Inferior parietal cortex (tissue), 1 donor: ENCODE measurements around the gene JAK3.
"Not testable (repeated sequence)": the region's sequence is repeated elsewhere in the genome, so short reads cannot be mapped to it uniquely, and the experiment has no call there.

Source experiments
- DNase-seq: peaks from one replicate; pipeline ENCODE4 v3.0.0-alpha.2; 2016; ENCODE audit errors: extremely low spot score

JAK3 gene

GRCh38 chr19:17847538-17848366 lies at the start of gene JAK3:
TSS of gene JAK3 (minus strand) at chr19:17847982. CDS start at chr19:17844417, 3,565 bp downstream.
- DNase-seq, result no peak

- DNase-seq, result no peak
Observed at GRCh38 chr19:17893766-17894165, 46.0 kb upstream of the JAK3 start.

GRCh38 chr19:17889609-17890214 lies 41.9 kb upstream of the JAK3 start:
- DNase-seq, result no peak

- DNase-seq, result no peak
Observed at GRCh38 chr19:17888260-17888659, 40.5 kb upstream of the JAK3 start.

- DNase-seq, result not testable (repeated sequence)
Observed at GRCh38 chr19:17887221-17887620, 39.4 kb upstream of the JAK3 start.

- no peak for DNase-seq
Observed at GRCh38 chr19:17886515-17886914, 38.7 kb upstream of the JAK3 start.

GRCh38 chr19:17883627-17884410 lies 36.0 kb upstream of the JAK3 start:
- DNase-seq, result no peak

- no peak for DNase-seq
Observed at GRCh38 chr19:17881701-17882100, 33.9 kb upstream of the JAK3 start.

GRCh38 chr19:17879466-17879865 lies 31.7 kb upstream of the JAK3 start:
- DNase-seq, result no peak

- no peak for DNase-seq
Observed at GRCh38 chr19:17877696-17878095, 29.9 kb upstream of the JAK3 start.

GRCh38 chr19:17874758-17875135 lies 27.0 kb upstream of the JAK3 start:
- DNase-seq, result no peak

- no peak for DNase-seq
Observed at GRCh38 chr19:17873786-17874757, 26.3 kb upstream of the JAK3 start.

- DNase-seq, result no peak
Observed at GRCh38 chr19:17872251-17873001, 24.6 kb upstream of the JAK3 start.

GRCh38 chr19:17871878-17872250 lies 24.1 kb upstream of the JAK3 start, which contains the start of gene SLC5A5:
TSS of gene SLC5A5 (plus strand) at chr19:17871945. CDS start at chr19:17872320, 375 bp downstream.
- no peak for DNase-seq

GRCh38 chr19:17871032-17871877 lies 23.5 kb upstream of the JAK3 start:
- no peak for DNase-seq

- DNase-seq, result no peak
Observed at GRCh38 chr19:17869114-17869608, 21.4 kb upstream of the JAK3 start.

GRCh38 chr19:17868669-17869068 lies 20.9 kb upstream of the JAK3 start:
- no peak for DNase-seq

- no peak for DNase-seq
Observed at GRCh38 chr19:17866964-17867486, 19.2 kb upstream of the JAK3 start.

GRCh38 chr19:17866312-17866963 lies 18.7 kb upstream of the JAK3 start:
- no peak for DNase-seq
